NCI-H2227 treated with DMSO at 0.1 percent for 48 hours (cell line): ENCODE data around the gene PRADC1.
"Not testable (repeated sequence)": the region's sequence is repeated elsewhere in the genome, so short reads cannot be mapped to it uniquely, and the experiment has no call there.

Experiments
- DNase-seq: peaks from one replicate; lab custom pipeline; 2025; lab: John Stamatoyannopoulos, UW

PRADC1 gene

DNA sequence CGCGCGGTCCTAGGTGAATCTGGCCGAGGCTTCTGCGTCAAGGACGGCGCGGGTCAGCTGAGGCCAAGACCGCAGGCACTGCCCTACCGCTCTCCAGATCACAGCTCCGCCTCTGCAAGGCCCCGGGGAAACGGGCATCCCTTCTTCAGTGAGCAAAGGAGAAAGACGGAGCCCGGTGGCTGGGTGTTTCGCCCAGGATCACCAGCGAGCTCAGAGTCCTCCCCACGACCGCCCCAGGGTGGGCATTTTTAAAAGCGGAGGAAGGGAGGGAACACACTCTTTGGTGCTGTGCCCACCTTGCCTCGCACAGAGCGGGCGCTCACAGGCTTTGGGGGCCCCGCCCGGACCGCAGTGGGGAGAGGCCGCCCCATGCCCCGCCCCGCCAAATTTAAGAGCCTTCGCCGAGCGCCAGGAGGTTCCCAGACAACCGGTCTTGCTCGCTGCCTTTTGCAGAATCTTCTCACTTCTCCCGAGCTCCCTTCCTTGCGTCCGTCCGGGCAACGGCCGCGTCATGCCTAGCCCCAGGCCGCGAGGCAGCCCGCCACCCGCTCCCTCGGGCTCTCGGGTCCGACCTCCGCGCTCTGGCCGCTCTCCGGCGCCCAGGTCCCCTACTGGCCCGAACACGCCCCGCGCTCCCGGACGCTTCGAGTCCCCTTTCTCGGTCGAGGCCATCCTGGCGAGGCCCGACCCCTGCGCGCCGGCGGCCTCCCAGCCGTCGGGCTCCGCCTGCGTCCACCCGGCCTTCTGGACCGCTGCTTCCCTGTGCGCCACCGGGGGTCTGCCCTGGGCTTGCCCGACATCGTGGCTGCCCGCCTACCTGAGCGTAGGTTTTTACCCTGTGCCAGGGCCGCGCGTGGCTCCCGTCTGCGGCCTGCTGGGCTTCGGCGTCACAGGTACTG lies 30.6 kb downstream of the PRADC1 start, which contains the start of gene NOTO:
TSS of gene NOTO (plus strand) at position 419 of the 899 bp plus-strand sequence. CDS start at position 512, 93 bp downstream.
- no peak for DNase-seq

DNA sequence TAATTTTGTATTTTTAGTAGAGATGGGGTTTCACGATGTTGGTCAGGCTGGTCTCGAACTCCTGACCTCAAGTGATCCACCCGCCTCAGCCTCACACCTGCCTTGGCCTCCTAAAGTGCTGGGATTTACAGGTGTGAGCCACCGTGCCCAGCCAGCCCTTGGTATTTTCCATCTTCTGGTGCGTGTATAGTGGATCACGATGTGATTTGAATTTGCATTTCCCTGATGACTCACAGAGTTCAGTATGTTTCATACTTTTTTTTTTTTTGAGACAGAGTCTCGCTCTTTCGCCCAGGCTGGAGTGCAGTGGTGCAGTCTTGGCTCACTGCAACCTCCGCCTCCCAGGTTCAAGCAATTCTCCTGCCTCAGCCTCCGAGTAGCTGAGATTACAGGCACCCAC lies 32.8 kb downstream of the PRADC1 start:
- DNase-seq, result not testable (repeated sequence)

DNA sequence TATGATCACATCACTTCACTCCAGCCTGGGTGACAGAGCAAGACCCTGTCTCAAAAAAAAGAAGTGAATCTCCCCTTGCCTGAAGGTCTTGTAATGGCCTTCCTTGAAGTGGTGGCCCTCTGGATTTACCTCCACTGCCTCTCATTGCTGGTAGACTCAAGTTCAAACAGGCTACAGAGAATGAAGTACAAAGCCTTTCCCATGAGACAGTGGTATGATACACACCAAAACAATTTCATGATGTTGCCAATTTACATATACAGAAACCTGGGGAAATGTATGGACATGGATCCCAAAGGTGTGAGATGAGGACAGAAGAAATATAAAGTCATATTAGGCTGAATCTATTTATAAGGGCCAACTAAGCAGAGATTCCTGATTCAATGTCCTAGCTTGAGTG lies 35.5 kb downstream of the PRADC1 start:
- DNase-seq, result no peak

DNA sequence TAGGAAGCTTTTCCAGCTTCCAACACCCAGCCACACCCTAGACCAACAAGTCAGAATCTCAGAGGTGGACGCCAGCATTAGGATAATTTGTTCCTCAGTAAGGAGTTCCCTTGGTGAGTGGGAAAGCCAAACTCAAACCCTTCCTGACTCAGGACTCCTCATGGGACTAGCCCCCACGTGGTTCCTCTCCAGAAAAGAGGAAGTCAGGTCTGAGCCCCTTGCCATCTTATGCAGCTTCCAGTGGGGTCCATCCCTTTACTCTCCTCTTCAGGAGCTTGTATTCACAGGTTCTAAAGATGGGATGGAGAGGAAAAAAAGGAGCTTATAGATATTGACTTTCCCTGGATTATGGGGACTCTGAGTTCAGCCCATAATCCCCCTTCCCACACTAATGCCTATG lies 45.5 kb downstream of the PRADC1 start:
- DNase-seq, result no peak

DNA sequence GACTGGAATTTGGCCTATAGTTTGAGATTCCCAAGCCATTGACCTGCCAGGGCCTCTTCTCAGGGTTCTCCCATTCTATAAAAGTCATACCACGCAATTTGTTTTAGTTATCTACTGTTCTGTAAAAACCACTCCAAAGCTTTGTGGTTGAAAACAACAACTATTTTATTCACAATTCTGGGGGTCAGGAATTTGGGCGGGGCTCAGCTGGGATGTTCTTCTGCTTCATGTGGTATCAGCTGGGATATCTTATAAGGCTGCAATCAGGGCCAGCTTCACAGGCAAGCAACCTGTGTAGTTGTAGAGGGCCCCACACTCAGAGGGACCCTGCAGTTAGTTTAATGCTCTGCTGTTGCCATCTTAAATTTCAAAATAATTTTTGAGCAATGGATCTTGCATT lies 47.1 kb downstream of the PRADC1 start:
- DNase-seq, result no peak
